ENCODE results near the gene KIAA1328. TPM values are rescaled to one million over a fixed set of nuclear protein-coding genes. Genes with fewer than 3 reads are reported as not detected.

The KIAA1328 gene
- total and polyA plus RNA-seq, 8 donors, result 1.9 to 21.7 (median 10.7) TPM

GRCh38 chr18:37179384-37179783, 350.5 kb downstream of the KIAA1328 start:
- Histone ChIP-seq H3K4me1 (peaks cover 0 to 5% (median 0%) of the 10 kb centered on the region in 4 donors), H3K36me3 (no peaks in the 10 kb centered on the region), H3K4me3 (no peak overlapping the region), H3K27me3 (no peaks in the 10 kb centered on the region), H3K27ac (no peak overlapping the region), H3K9me3 (no peaks in the 10 kb centered on the region)
- peak; percentile 55 to 62 for DNase-seq
- intact Hi-C loops (cut with DNase I; ENCODE audit: low total_unique reads), result no loop called here
- no peak for TF ChIP-seq POLR2AphosphoS5 (IDR thresholded peaks at IDR 0.05)
- no peak for TF ChIP-seq POLR2A (IDR thresholded peaks at IDR 0.05)
- no peak for TF ChIP-seq CTCF (IDR thresholded peaks at IDR 0.05)
- no peak for TF ChIP-seq EP300 (IDR thresholded peaks at IDR 0.05)

GRCh38 chr18:37180086-37180485, 351.2 kb downstream of the KIAA1328 start:
- peaks cover 0 to 5% (median 0%) of the 10 kb centered on the region in 4 donors for H3K4me1 ChIP-seq
- no peak overlapping the region for H3K27ac ChIP-seq
- no peaks in the 10 kb centered on the region for H3K27me3 ChIP-seq
- no peak overlapping the region for H3K4me3 ChIP-seq
- 77 to 86% (median 82%) methylated on average over 5 of the region's 5 CpGs for WGBS, 5 donors
- intact Hi-C loops (cut with DNase I; ENCODE audit: low total_unique reads), result no loop called here
- TF ChIP-seq CTCF (IDR thresholded peaks at IDR 0.05), result no peak
- no peak for TF ChIP-seq POLR2AphosphoS5 (IDR thresholded peaks at IDR 0.05)
- no peak for TF ChIP-seq EP300 (IDR thresholded peaks at IDR 0.05)
- no peak for TF ChIP-seq POLR2A (IDR thresholded peaks at IDR 0.05)
- DNase-seq, result no peak
- H3K36me3 ChIP-seq, result no peaks in the 10 kb centered on the region
- no peaks in the 10 kb centered on the region for H3K9me3 ChIP-seq

DNA sequence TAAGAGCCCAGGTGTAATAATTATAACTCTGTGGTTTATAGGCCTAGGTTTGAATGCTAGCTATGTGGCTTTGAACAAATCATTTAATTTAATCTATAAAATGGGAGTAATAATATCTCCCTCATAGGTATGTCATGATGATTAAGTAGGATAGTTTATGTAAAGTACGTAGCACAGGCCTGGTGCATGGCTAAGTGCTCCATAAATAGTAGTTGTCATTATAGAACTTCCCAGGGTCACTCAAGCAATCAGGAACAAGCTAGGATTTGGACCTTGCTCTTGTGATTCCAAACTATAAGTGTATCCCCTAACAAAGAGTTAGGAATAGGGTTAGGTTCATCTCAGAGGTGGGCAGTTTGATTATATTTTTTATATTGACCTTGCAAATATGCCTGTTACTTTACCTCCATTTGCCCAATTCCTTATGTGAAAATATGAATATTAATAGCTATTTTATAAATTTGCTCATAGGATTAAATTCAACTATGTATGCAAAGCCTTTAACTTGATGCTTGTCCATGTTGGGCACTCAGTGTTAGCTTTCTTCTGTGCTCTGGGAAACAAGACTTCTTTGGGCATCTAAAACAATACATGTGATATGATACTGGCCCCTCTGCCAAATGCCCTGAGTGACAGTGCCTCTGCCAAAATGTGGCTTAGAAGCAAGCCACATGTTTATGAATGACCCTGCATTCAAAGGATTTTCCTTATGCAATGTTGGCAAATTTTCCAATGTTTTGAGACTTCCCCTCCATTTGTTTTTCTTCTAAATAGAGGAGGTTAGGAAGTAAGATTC, 353.6 kb downstream of the KIAA1328 start:
- no peaks in the 10 kb centered on the region for H3K27me3 ChIP-seq
- WGBS, 5 donors, result 81 to 95% (median 91%) methylated on average over 1 of the region's 1 CpG
- H3K36me3 ChIP-seq, result no peaks in the 10 kb centered on the region
- no peak overlapping the region for H3K4me3 ChIP-seq
- no peak overlapping the region for H3K27ac ChIP-seq
- H3K4me1 ChIP-seq, result no peaks in the 10 kb centered on the region
- TF ChIP-seq POLR2A (IDR thresholded peaks at IDR 0.05) (no peak), POLR2AphosphoS5 (IDR thresholded peaks at IDR 0.05) (no peak), EP300 (IDR thresholded peaks at IDR 0.05) (no peak), CTCF (IDR thresholded peaks at IDR 0.05) (no peak)
- H3K9me3 ChIP-seq, result no peaks in the 10 kb centered on the region
- intact Hi-C loops (cut with DNase I; ENCODE audit: low total_unique reads), result no loop called here
- DNase-seq, result no peak

- 61 to 77% (median 70%) methylated on average over 4 of the region's 4 CpGs for WGBS, 5 donors
- intact Hi-C loops (cut with DNase I; ENCODE audit: low total_unique reads), result no loop called here
- Histone ChIP-seq H3K4me3 (no peak overlapping the region), H3K27ac (no peak overlapping the region), H3K9me3 (no peaks in the 10 kb centered on the region), H3K36me3 (no peaks in the 10 kb centered on the region), H3K27me3 (no peaks in the 10 kb centered on the region), H3K4me1 (no peaks in the 10 kb centered on the region)
- no peak for DNase-seq
- no peak for TF ChIP-seq CTCF (IDR thresholded peaks at IDR 0.05)
- TF ChIP-seq POLR2A (IDR thresholded peaks at IDR 0.05), result no peak
- no peak for TF ChIP-seq POLR2AphosphoS5 (IDR thresholded peaks at IDR 0.05)
- no peak for TF ChIP-seq EP300 (IDR thresholded peaks at IDR 0.05)
These were observed 355.4 kb downstream of the KIAA1328 start for GRCh38 chr18:37184209-37184868.

Data from stomach (tissue), 9 donors.